Stimulated activated CD4-positive, alpha-beta T cell treated with anti-CD3 and anti-CD28 coated beads, Interleukin-2, amount 100 ng/mL, for 48 hours (primary cell): ENCODE results near the gene NMNAT3.
A peak's percentile ranks its signal among the peaks of the same experiment; 100 is the strongest.

Experiments
- DNase-seq, 2 donors: peaks; one replicate each; pipeline ENCODE4 v3.0.0-alpha.2; 2020

The NMNAT3 gene

GRCh38 chr3:139537795-139538621 is 139.8 kb downstream of the NMNAT3 start:
- DNase-seq, result no peak

- no peak for DNase-seq
Observed at GRCh38 chr3:139537361-139537760, 140.4 kb downstream of the NMNAT3 start.

- DNase-seq, result no peak
Observed at GRCh38 chr3:139534992-139535879, 142.5 kb downstream of the NMNAT3 start.

- no peak for DNase-seq
Observed at GRCh38 chr3:139534455-139534812, 143.3 kb downstream of the NMNAT3 start.

GRCh38 chr3:139533781-139534454 is 143.9 kb downstream of the NMNAT3 start:
- DNase-seq, result no peak

- DNase-seq, result no peak
Observed at GRCh38 chr3:139532976-139533375, 144.8 kb downstream of the NMNAT3 start.

GRCh38 chr3:139530717-139531116 is 147.1 kb downstream of the NMNAT3 start:
- no peak for DNase-seq

- no peak for DNase-seq
Observed at GRCh38 chr3:139529662-139530061, 148.1 kb downstream of the NMNAT3 start.

- no peak for DNase-seq
Observed at GRCh38 chr3:139528924-139529323, 148.8 kb downstream of the NMNAT3 start.

- no peak for DNase-seq
Observed at GRCh38 chr3:139528281-139528680, 149.5 kb downstream of the NMNAT3 start.

GRCh38 chr3:139527265-139527664 is 150.5 kb downstream of the NMNAT3 start:
- no peak for DNase-seq

- no peak for DNase-seq
Observed at GRCh38 chr3:139526146-139526545, 151.6 kb downstream of the NMNAT3 start.

- no peak for DNase-seq
Observed at GRCh38 chr3:139524841-139525636, 152.7 kb downstream of the NMNAT3 start.

- DNase-seq, result no peak
Observed at GRCh38 chr3:139523718-139524117, 154.1 kb downstream of the NMNAT3 start.

GRCh38 chr3:139523166-139523565 is 154.6 kb downstream of the NMNAT3 start:
- DNase-seq, result no peak

GRCh38 chr3:139522421-139522820 is 155.4 kb downstream of the NMNAT3 start:
- no peak for DNase-seq

GRCh38 chr3:139521816-139522215 is 156.0 kb downstream of the NMNAT3 start:
- DNase-seq, result no peak

GRCh38 chr3:139521144-139521543 is 156.6 kb downstream of the NMNAT3 start:
- DNase-seq, result no peak

GRCh38 chr3:139519998-139520737 is 157.6 kb downstream of the NMNAT3 start:
- DNase-seq, result peak in 1 of 2 donors; percentile 6

- no peak for DNase-seq
Observed at GRCh38 chr3:139518926-139519842, 158.6 kb downstream of the NMNAT3 start.

- DNase-seq, result no peak
Observed at GRCh38 chr3:139518306-139518705, 159.5 kb downstream of the NMNAT3 start.
